CD14-positive monocyte (primary cell): ENCODE data around the gene C1orf87. TPM values are rescaled to one million over a fixed set of nuclear protein-coding genes. Genes with fewer than 3 reads are reported as not detected.

ENCODE experiments used
- DNase-seq, 3 donors: peaks; one replicate each; pipeline ENCODE4 v3.0.0-alpha.2; 2011 to 2022
- H2AFZ ChIP-seq: 2 replicates; pipeline ENCODE4 v1.6.0; 2012; ENCODE audit warnings: mild to moderate bottlenecking, low read depth, low read length, inconsistent platforms; ENCODE audit not compliant: insufficient read depth, poor library complexity, severe bottlenecking
- H3K27ac ChIP-seq, 2 donors: 1 replicate in 1 of 2; 2 replicates in 1 of 2; pipeline ENCODE4 v1.5.1; 2012 to 2013; ENCODE audit warnings: low read length in 2 of 2, control low read depth in 1 of 2, inconsistent platforms in 1 of 2, low read depth in 1 of 2, mild to moderate bottlenecking in 1 of 2
- H3K27me3 ChIP-seq, 2 donors: one replicate each; pipeline versions ENCODE4 v1.6.0 to v1.6.1; 2011 to 2013; ENCODE audit warnings: low read length in 2 of 2; ENCODE audit not compliant: control insufficient read depth in 2 of 2, insufficient read depth in 2 of 2
- H3K36me3 ChIP-seq, 2 donors: replicated peaks in 1 of 2; 1 replicate in 1 of 2; 2 replicates in 1 of 2; pipeline versions ENCODE4 v1.5.1 to v1.6.1; 2012 to 2013; ENCODE audit warnings: low read length in 2 of 2, control low read depth in 1 of 2, inconsistent platforms in 1 of 2, mild to moderate bottlenecking in 1 of 2; ENCODE audit not compliant: insufficient read depth in 2 of 2, control insufficient read depth in 1 of 2
- H3K4me1 ChIP-seq, 2 donors: 1 replicate in 1 of 2; 2 replicates in 1 of 2; pipeline versions ENCODE4 v1.5.1 to v1.6.1; 2012 to 2013; ENCODE audit warnings: low read length in 2 of 2, control low read depth in 1 of 2, inconsistent platforms in 1 of 2, mild to moderate bottlenecking in 1 of 2, moderate library complexity in 1 of 2; ENCODE audit not compliant: insufficient read depth in 2 of 2, control insufficient read depth in 1 of 2
- H3K4me2 ChIP-seq: replicated peaks from 2 replicates; pipeline ENCODE3; 2012; ENCODE audit warnings: low read length, moderate library complexity, mild to moderate bottlenecking; ENCODE audit not compliant: poor library complexity, severe bottlenecking; ENCODE audit errors: extremely low read depth
- H3K4me3 ChIP-seq, 3 experiments: fragments of 200-600 bp in 1 of 3; sonication (generic) in 1 of 3; replicated peaks in 1 of 3; 1 replicate in 2 of 3; 2 replicates in 1 of 3; pipeline ENCODE4 v1.5.1; 2011 to 2013; ENCODE audit warnings: low read length in 3 of 3, mild to moderate bottlenecking in 3 of 3, control low read depth in 2 of 3, low read depth in 2 of 3, inconsistent platforms in 1 of 3, moderate library complexity in 1 of 3
- H3K79me2 ChIP-seq: 2 replicates; pipeline ENCODE4 v1.6.0; 2012; ENCODE audit warnings: mild to moderate bottlenecking, control low read depth, inconsistent platforms, low read length, moderate library complexity; ENCODE audit not compliant: insufficient read depth
- H3K9ac ChIP-seq: 2 replicates; pipeline ENCODE4 v1.6.0; 2017; ENCODE audit warnings: low read length, mild to moderate bottlenecking; ENCODE audit not compliant: insufficient read depth, poor library complexity, severe bottlenecking
- H3K9me3 ChIP-seq, 2 donors: replicated peaks in 1 of 2; 1 replicate in 1 of 2; 2 replicates in 1 of 2; pipeline versions ENCODE4 v1.5.1 to v1.6.1; 2012 to 2013; ENCODE audit warnings: low read length in 2 of 2, control low read depth in 1 of 2; ENCODE audit not compliant: control insufficient read depth in 1 of 2, insufficient read depth in 1 of 2
- H4K20me1 ChIP-seq: 2 replicates; pipeline ENCODE4 v1.6.0; 2012; ENCODE audit warnings: mild to moderate bottlenecking, low read length, control low read depth, moderate library complexity; ENCODE audit not compliant: insufficient read depth
- H3K27ac Mint-ChIP-seq, 7 donors: one replicate each; pipeline ENCODE4 v1.8.0; 2020; ENCODE audit warnings: mild to moderate bottlenecking in 7 of 7, mixed read lengths in 7 of 7, moderate library complexity in 6 of 7, inconsistent platforms in 2 of 7
- H3K27me3 Mint-ChIP-seq, 3 donors: one replicate each; pipeline ENCODE4 v1.8.0; 2021 to 2022; ENCODE audit warnings: low read depth in 3 of 3, mild to moderate bottlenecking in 3 of 3, mixed read lengths in 3 of 3, moderate library complexity in 3 of 3, inconsistent platforms in 1 of 3
- H3K36me3 Mint-ChIP-seq, 2 donors: one replicate each; pipeline ENCODE4 v1.8.0; 2020; ENCODE audit warnings: mixed read lengths in 2 of 2, inconsistent platforms in 1 of 2, mild to moderate bottlenecking in 1 of 2
- H3K4me1 Mint-ChIP-seq: one replicate; pipeline ENCODE4 v1.8.0; 2020; ENCODE audit warnings: mild to moderate bottlenecking, mixed read lengths
- H3K4me3 Mint-ChIP-seq, 2 donors: one replicate each; pipeline ENCODE4 v1.8.0; 2020; ENCODE audit warnings: mild to moderate bottlenecking in 2 of 2, mixed read lengths in 2 of 2, moderate library complexity in 1 of 2
- H3K9me3 Mint-ChIP-seq, 7 donors: one replicate each; pipeline ENCODE4 v1.8.0; 2020 to 2022; ENCODE audit warnings: mixed read lengths in 7 of 7, mild to moderate bottlenecking in 6 of 7, moderate library complexity in 6 of 7, inconsistent platforms in 2 of 7
- WGBS: methylation state at CpG from one replicate; pipeline ENCODE4 v1.1.5; 2013; ENCODE audit warnings: missing lambda C conversion rate; ENCODE audit not compliant: insufficient coverage; 5-methylcytosine and 5-hydroxymethylcytosine counted together
- intact Hi-C, 2 donors: fragments of 100-400 bp; cut with micrococcal nuclease; formaldehyde crosslinking; loops; one replicate each; pipeline versions ENCODE4 v1.15.0 to v1.15.1; 2023
- polyA plus RNA-seq, 3 donors: library from polyadenylated mRNA; depleted of rRNA in 1 of 3; unstranded in 2 of 3; stranded (reverse) in 1 of 3; fragments of 300-500 nt in 2 of 3; fragments of >200 nt in 1 of 3; fragmentation: Illumina TruSeq in 2 of 3; gene quantifications; 1 replicate in 2 of 3; 2 replicates in 1 of 3; pipeline ENCODE4 v1.2.3, GENCODE V29; 2012 to 2021
- TF ChIP-seq, protein P1 (sequence below): fragments of 200-600 bp; IDR thresholded peaks from one replicate; pipeline ENCODE4 v1.8.0; 2022; ENCODE audit warnings: antibody characterized with exemption, mild to moderate bottlenecking

C1orf87 gene
- polyA plus RNA-seq, 3 donors, result not detected

DNA sequence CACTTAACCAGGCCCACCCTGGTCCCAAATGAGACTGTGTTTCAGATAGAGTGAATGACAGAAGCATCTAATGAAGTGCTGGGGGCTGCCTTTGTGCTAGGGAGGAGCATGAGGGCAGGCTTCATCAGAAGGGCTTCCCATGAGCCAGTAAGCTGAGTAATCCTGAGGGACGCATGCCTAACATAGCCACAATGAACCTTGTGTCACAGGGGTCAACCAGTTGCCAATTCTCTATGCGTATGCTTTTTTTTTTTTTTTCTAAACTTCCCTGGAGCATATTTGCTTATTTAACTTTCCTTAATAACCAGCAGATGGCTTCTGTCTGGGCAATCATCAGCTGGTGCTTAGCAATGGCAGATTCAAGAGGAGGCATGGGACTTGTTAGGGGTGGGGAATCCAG is 121.5 kb downstream of the C1orf87 start:
- intact Hi-C loops, result no loop called here
- Histone ChIP-seq H3K27me3 (no peaks in the 10 kb centered on the region), H3K9ac (no peak overlapping the region), H3K4me3 (no peak overlapping the region), H4K20me1 (no peaks in the 10 kb centered on the region), H3K4me1 (no peaks in the 10 kb centered on the region), H3K4me2 (no peak overlapping the region), H3K27ac (no peak overlapping the region), H3K9me3 (no peaks in the 10 kb centered on the region), H3K36me3 (no peaks in the 10 kb centered on the region), H3K79me2 (no peaks in the 10 kb centered on the region), H2AFZ (no peak overlapping the region)
- Mint-ChIP-seq H3K9me3 (no peaks in the 10 kb centered on the region), H3K27ac (no peak overlapping the region), H3K36me3 (no peaks in the 10 kb centered on the region), H3K4me1 (peaks cover 7% of the 10 kb centered on the region), H3K27me3 (no peaks in the 10 kb centered on the region), H3K4me3 (no peak overlapping the region)
- TF ChIP-seq, protein P1, sequence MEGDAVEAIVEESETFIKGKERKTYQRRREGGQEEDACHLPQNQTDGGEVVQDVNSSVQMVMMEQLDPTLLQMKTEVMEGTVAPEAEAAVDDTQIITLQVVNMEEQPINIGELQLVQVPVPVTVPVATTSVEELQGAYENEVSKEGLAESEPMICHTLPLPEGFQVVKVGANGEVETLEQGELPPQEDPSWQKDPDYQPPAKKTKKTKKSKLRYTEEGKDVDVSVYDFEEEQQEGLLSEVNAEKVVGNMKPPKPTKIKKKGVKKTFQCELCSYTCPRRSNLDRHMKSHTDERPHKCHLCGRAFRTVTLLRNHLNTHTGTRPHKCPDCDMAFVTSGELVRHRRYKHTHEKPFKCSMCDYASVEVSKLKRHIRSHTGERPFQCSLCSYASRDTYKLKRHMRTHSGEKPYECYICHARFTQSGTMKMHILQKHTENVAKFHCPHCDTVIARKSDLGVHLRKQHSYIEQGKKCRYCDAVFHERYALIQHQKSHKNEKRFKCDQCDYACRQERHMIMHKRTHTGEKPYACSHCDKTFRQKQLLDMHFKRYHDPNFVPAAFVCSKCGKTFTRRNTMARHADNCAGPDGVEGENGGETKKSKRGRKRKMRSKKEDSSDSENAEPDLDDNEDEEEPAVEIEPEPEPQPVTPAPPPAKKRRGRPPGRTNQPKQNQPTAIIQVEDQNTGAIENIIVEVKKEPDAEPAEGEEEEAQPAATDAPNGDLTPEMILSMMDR, result no peak
- DNase-seq, result no peak
- 91% methylated on average over 1 of the region's 2 CpGs for WGBS

DNA sequence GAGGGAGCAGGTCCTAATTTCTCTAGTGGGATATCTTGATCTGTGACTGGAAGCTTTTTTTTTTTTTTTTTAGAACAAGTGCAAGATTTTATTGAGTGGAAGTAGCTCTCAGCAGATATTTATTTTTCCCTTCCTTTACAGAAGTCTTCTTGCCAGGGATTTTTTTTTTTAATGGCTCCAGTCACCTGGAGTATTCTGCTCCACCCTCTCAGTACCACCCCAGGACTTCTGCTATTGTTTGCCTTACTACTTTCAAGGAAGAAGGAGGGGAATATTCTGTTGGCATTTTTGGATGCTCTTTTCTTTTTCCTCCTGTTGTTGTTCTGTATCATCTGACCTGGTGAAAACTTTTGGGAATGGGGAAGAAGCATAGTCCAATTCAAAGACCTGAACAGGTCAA is 123.9 kb downstream of the C1orf87 start:
- intact Hi-C loops, result no loop called here
- Mint-ChIP-seq H3K9me3 (no peaks in the 10 kb centered on the region), H3K4me1 (peaks cover 5% of the 10 kb centered on the region)

More for the DNA sequence above, 123.9 kb downstream of the C1orf87 start:
- no peak for DNase-seq
- Histone ChIP-seq H3K4me2 (no peak overlapping the region), H3K27me3 (no peaks in the 10 kb centered on the region), H3K36me3 (no peaks in the 10 kb centered on the region), H2AFZ (no peak overlapping the region), H3K4me3 (no peak overlapping the region), H3K79me2 (no peaks in the 10 kb centered on the region), H3K4me1 (no peaks in the 10 kb centered on the region), H3K27ac (no peak overlapping the region), H3K9ac (no peak overlapping the region), H3K9me3 (no peaks in the 10 kb centered on the region), H4K20me1 (no peaks in the 10 kb centered on the region)
- H3K27ac Mint-ChIP-seq, result no peak overlapping the region
- TF ChIP-seq, protein P1, result no peak
- H3K4me3 Mint-ChIP-seq, result no peak overlapping the region
- H3K27me3 Mint-ChIP-seq, result no peaks in the 10 kb centered on the region
- H3K36me3 Mint-ChIP-seq, result no peaks in the 10 kb centered on the region
